ENCODE data around the gene RIMS4. TPM values are rescaled to one million over a fixed set of nuclear protein-coding genes. Genes with fewer than 3 reads are reported as not detected.

RIMS4 gene
- total and polyA plus RNA-seq, 2 of the 13 experiments (the other 11 are each of a cell fraction or from before 2014, with no cell fraction given): 0.01 to 0.07 TPM

GRCh38 chr20:44736170-44737021 lies 74.0 kb downstream of the RIMS4 start (continued):
- TF ChIP-seq REST (IDR thresholded peaks at IDR 0.05; ENCODE audit: borderline replicate concordance in 1 of 2, low read depth in 1 of 2, low read length in 2 of 2) (no peak), ZBTB26 (CRISPR knock-in tag; IDR thresholded peaks at IDR 0.05; ENCODE audit: borderline replicate concordance) (no peak), KLF6 (CRISPR knock-in tag; IDR thresholded peaks at IDR 0.05) (no peak; the same call in 1 of the 2 replicates), STAT5B (CRISPR knock-in tag; IDR thresholded peaks at IDR 0.05) (no peak), SCMH1 (CRISPR knock-in tag; IDR thresholded peaks at IDR 0.05; ENCODE audit: borderline replicate concordance) (no peak), ZNF790 (CRISPR knock-in tag; IDR thresholded peaks at IDR 0.05; ENCODE audit: borderline replicate concordance) (no peak), TARDBP (CRISPR knock-in tag; IDR thresholded peaks at IDR 0.05) (peak; percentile 45; the same call in 1 of the 2 replicates), NRL (CRISPR knock-in tag; IDR thresholded peaks at IDR 0.05; ENCODE audit: borderline replicate concordance) (no peak), ZNF674 (CRISPR knock-in tag; IDR thresholded peaks at IDR 0.05; ENCODE audit: low read depth) (no peak), EED (CRISPR knock-in tag; IDR thresholded peaks at IDR 0.05) (no peak), THAP11 (CRISPR knock-in tag; IDR thresholded peaks at IDR 0.05) (peak; percentile 99), FOXK1 (CRISPR knock-in tag; IDR thresholded peaks at IDR 0.05; ENCODE audit: borderline replicate concordance, low read depth) (no peak), NFKBIZ (CRISPR knock-in tag; IDR thresholded peaks at IDR 0.05) (no peak), ZNF749 (CRISPR knock-in tag; IDR thresholded peaks at IDR 0.05; ENCODE audit: borderline replicate concordance) (no peak), YEATS2 (CRISPR knock-in tag; IDR thresholded peaks at IDR 0.05; ENCODE audit: borderline replicate concordance) (peak; percentile 64; the same call in 1 of the 2 replicates), BRF2 (CRISPR knock-in tag; IDR thresholded peaks at IDR 0.05) (no peak), IRF1 (CRISPR knock-in tag; IDR thresholded peaks at IDR 0.05; ENCODE audit: low read depth) (no peak), ZNF496 (CRISPR knock-in tag; IDR thresholded peaks at IDR 0.05; ENCODE audit: insufficient replicate concordance) (no peak), ZNF839 (CRISPR knock-in tag; IDR thresholded peaks at IDR 0.05; ENCODE audit: borderline replicate concordance) (no peak), ZBTB1 (CRISPR knock-in tag; IDR thresholded peaks at IDR 0.05; ENCODE audit: borderline replicate concordance) (no peak), ZNF569 (CRISPR knock-in tag; IDR thresholded peaks at IDR 0.05; ENCODE audit: borderline replicate concordance) (no peak), SIN3B (IDR thresholded peaks at IDR 0.05; ENCODE audit: low read length) (no peak), PHF8 (CRISPR knock-in tag; IDR thresholded peaks at IDR 0.05) (peak; percentile 57)
